GM12878 (cell line): Measurements from ENCODE around the gene SLC5A1.

ENCODE experiments used
- ATF2 ChIP-seq: IDR thresholded peaks from 2 replicates; pipeline ENCODE4 v1.6.1; 2012; ENCODE audit warnings: low read length, inconsistent platforms
- CEBPB ChIP-seq, 2 experiments: fragments of 150-350 bp in 1 of 2; IDR thresholded peaks; 2 replicates each; pipeline ENCODE4 v1.6.1; 2012 to 2014; ENCODE audit warnings: low read depth in 2 of 2, low read length in 2 of 2, borderline replicate concordance in 1 of 2, inconsistent platforms in 1 of 2
- FOXM1 ChIP-seq: IDR thresholded peaks from 2 replicates; pipeline ENCODE4 v1.6.1; 2012; ENCODE audit warnings: low read depth, mild to moderate bottlenecking, inconsistent platforms, low read length, moderate library complexity
- GABPA ChIP-seq: IDR thresholded peaks from 2 replicates; pipeline ENCODE4 v1.6.1; 2014; ENCODE audit warnings: antibody characterized with exemption, low read depth, mild to moderate bottlenecking, inconsistent platforms
- JUND ChIP-seq: IDR thresholded peaks from 2 replicates; pipeline ENCODE4 v1.6.1; 2012; ENCODE audit warnings: low read depth, mild to moderate bottlenecking, low read length, improper control_type of control experiment, moderate library complexity
- KLF5 ChIP-seq: fragments of 450-650 bp; IDR thresholded peaks from 2 replicates; pipeline ENCODE4 v1.6.1; 2014; ENCODE audit warnings: mild to moderate bottlenecking; ENCODE audit not compliant: partially characterized antibody
- MYC ChIP-seq: IDR thresholded peaks from 2 replicates; pipeline ENCODE4 v1.6.1; 2011; ENCODE audit warnings: mild to moderate bottlenecking, low read length, moderate library complexity, inconsistent platforms; ENCODE audit not compliant: insufficient read depth, insufficient replicate concordance, insufficient read length, severe bottlenecking
- NRF1 ChIP-seq: conservative IDR thresholded peaks from 2 replicates; pipeline ENCODE4 v1.6.1; 2011; ENCODE audit warnings: mild to moderate bottlenecking, low read depth, low read length, improper control_type of control experiment
- TAF1 ChIP-seq: IDR thresholded peaks from 2 replicates; pipeline ENCODE4 v1.6.1; 2011; ENCODE audit warnings: mild to moderate bottlenecking, low read depth, low read length, borderline replicate concordance
- TCF12 ChIP-seq: IDR thresholded peaks from 2 replicates; pipeline ENCODE4 v1.6.1; 2011; ENCODE audit warnings: low read depth, mild to moderate bottlenecking, low read length
- TF ChIP-seq, protein P1 (sequence below), 3 experiments: IDR thresholded peaks in 2 of 3; conservative IDR thresholded peaks in 1 of 3; 2 replicates each; pipeline ENCODE4 v1.5.1; 2011; ENCODE audit warnings: low read depth in 3 of 3, low read length in 3 of 3, mild to moderate bottlenecking in 3 of 3, control low read depth in 2 of 3, moderate library complexity in 2 of 3, inconsistent platforms in 1 of 3, mixed read lengths in 1 of 3; ENCODE audit not compliant: control insufficient read depth in 2 of 3, insufficient read depth in 1 of 3; ENCODE audit errors: extremely low read depth in 1 of 3
- TF ChIP-seq, protein P2 (sequence below): IDR thresholded peaks from 2 replicates; pipeline ENCODE4 v1.6.1; 2012; ENCODE audit warnings: mild to moderate bottlenecking, low read depth, low read length

DNA sequence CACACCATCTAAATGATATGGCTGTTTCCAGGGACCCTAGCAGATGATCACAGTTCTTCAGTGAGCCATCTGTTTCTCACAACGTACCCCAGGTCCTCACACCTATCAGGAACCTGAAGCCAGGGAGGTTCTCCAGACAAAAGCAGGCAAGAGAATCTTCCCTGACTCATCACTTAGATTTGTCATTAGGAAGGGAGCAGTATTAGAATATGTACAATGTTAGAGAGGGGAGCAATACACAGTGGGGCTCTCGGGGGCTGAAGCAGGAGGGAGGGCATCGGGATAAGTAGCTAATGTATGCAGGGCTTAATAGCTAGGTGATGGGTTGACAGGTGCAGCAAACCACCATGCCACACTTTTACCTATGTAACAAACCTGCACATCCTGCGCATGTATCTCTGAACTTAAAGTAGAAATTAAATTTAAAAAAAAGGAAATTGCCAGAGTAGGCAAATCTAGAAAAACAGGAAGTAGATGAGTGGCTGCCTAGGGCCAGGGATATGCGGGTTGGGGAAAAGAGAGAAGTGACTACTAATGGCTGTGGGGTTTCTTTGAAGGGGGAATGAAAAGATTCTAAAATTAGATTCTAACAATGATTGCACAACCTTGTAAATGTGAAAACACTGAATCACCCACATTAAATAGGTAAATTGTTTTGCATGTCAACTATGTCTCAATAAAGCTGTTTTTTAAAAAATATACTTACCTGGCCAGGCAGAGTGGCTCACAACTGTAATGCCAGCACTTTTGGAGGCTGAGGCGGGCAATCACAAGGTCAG, 101.6 kb downstream of the SLC5A1 start:
- TF ChIP-seq, protein P1, sequence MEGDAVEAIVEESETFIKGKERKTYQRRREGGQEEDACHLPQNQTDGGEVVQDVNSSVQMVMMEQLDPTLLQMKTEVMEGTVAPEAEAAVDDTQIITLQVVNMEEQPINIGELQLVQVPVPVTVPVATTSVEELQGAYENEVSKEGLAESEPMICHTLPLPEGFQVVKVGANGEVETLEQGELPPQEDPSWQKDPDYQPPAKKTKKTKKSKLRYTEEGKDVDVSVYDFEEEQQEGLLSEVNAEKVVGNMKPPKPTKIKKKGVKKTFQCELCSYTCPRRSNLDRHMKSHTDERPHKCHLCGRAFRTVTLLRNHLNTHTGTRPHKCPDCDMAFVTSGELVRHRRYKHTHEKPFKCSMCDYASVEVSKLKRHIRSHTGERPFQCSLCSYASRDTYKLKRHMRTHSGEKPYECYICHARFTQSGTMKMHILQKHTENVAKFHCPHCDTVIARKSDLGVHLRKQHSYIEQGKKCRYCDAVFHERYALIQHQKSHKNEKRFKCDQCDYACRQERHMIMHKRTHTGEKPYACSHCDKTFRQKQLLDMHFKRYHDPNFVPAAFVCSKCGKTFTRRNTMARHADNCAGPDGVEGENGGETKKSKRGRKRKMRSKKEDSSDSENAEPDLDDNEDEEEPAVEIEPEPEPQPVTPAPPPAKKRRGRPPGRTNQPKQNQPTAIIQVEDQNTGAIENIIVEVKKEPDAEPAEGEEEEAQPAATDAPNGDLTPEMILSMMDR (IDR thresholded peaks at IDR 0.05 in 2 of 3, conservative IDR thresholded peaks at IDR 0.05 in 1 of 3; ENCODE audit: control insufficient read depth in 2 of 3, extremely low read depth in 1 of 3, insufficient read depth in 1 of 3, low read depth in 3 of 3, low read length in 3 of 3), result no peak
- TF ChIP-seq JUND, result no peak
- TF ChIP-seq, protein P2, sequence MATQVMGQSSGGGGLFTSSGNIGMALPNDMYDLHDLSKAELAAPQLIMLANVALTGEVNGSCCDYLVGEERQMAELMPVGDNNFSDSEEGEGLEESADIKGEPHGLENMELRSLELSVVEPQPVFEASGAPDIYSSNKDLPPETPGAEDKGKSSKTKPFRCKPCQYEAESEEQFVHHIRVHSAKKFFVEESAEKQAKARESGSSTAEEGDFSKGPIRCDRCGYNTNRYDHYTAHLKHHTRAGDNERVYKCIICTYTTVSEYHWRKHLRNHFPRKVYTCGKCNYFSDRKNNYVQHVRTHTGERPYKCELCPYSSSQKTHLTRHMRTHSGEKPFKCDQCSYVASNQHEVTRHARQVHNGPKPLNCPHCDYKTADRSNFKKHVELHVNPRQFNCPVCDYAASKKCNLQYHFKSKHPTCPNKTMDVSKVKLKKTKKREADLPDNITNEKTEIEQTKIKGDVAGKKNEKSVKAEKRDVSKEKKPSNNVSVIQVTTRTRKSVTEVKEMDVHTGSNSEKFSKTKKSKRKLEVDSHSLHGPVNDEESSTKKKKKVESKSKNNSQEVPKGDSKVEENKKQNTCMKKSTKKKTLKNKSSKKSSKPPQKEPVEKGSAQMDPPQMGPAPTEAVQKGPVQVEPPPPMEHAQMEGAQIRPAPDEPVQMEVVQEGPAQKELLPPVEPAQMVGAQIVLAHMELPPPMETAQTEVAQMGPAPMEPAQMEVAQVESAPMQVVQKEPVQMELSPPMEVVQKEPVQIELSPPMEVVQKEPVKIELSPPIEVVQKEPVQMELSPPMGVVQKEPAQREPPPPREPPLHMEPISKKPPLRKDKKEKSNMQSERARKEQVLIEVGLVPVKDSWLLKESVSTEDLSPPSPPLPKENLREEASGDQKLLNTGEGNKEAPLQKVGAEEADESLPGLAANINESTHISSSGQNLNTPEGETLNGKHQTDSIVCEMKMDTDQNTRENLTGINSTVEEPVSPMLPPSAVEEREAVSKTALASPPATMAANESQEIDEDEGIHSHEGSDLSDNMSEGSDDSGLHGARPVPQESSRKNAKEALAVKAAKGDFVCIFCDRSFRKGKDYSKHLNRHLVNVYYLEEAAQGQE, result no peak
- no peak for TF ChIP-seq FOXM1
- TF ChIP-seq TAF1, result no peak
- TF ChIP-seq NRF1, result no peak
- TF ChIP-seq TCF12, result no peak
- TF ChIP-seq KLF5, result no peak
- no peak for TF ChIP-seq ATF2
- no peak for TF ChIP-seq MYC
- TF ChIP-seq CEBPB (IDR thresholded peaks at IDR 0.05; ENCODE audit: borderline replicate concordance in 1 of 2, low read depth in 2 of 2, low read length in 2 of 2), result no peak
- TF ChIP-seq GABPA, result no peak
